ENCODE results near the gene KIR2DL4.
"Not testable (repeated sequence)": the region's sequence is repeated elsewhere in the genome, so short reads cannot be mapped to it uniquely, and the experiment has no call there.

The KIR2DL4 gene

GRCh38 chr19:54803410-54803809 lies at the start of gene KIR2DL4:
Gene KIR2DL4, plus strand, starts transcription at chr19:54803610. Its CDS starts 42 bp downstream, at chr19:54803652.
- no peaks in the 10 kb centered on the region for H3K79me2 ChIP-seq (ENCODE audit: insufficient read depth, low read length)
- no peaks in the 10 kb centered on the region for H4K20me1 ChIP-seq (ENCODE audit: insufficient read depth, low read length)
- H2AFZ ChIP-seq (ENCODE audit: low read length): no peak within 1 kb of the TSS
- no peak within 1 kb of the TSS for H3K4me2 ChIP-seq (ENCODE audit: low read length)
- no peaks in the 10 kb centered on the region for H3K36me3 ChIP-seq (ENCODE audit: insufficient read depth, low read length)
- H3K4me1 ChIP-seq (ENCODE audit: insufficient read depth, low read length, severe bottlenecking): no peaks in the 10 kb centered on the region
- no peaks in the 10 kb centered on the region for H3K9me2 ChIP-seq (ENCODE audit: low read depth, low read length)
- H3K9me3 ChIP-seq (ENCODE audit: low read length): no peaks in the 10 kb centered on the region
- H3K9ac ChIP-seq (ENCODE audit: low read length): no peak within 1 kb of the TSS
- no peaks in the 10 kb centered on the region; the same call in 1 of the 2 replicates for H3K27me3 ChIP-seq (ENCODE audit: insufficient read depth, low read length)
- TF ChIP-seq CTCF (IDR thresholded peaks at IDR 0.05; ENCODE audit: low read length): no peak
- TF ChIP-seq EZH2 (IDR thresholded peaks at IDR 0.05; ENCODE audit: borderline replicate concordance, low read length): no peak
- no peaks in the 10 kb centered on the region for H3F3A ChIP-seq (ENCODE audit: insufficient read depth, low read length)
- no peak within 1 kb of the TSS for H3K4me3 ChIP-seq (ENCODE audit: low read depth, low read length, poor library complexity, severe bottlenecking)
- H3K27ac ChIP-seq (ENCODE audit: low read depth, low read length, poor library complexity, severe bottlenecking): no peak within 1 kb of the TSS

GRCh38 chr19:54756204-54757110 lies 47.0 kb upstream of the KIR2DL4 start:
- not testable (repeated sequence) for H3F3A ChIP-seq (ENCODE audit: insufficient read depth, low read length); H3K36me3 ChIP-seq (ENCODE audit: insufficient read depth, low read length); H4K20me1 ChIP-seq (ENCODE audit: insufficient read depth, low read length); H3K27ac ChIP-seq (ENCODE audit: low read depth, low read length, poor library complexity, severe bottlenecking); H3K9me2 ChIP-seq (ENCODE audit: low read depth, low read length); H3K9me3 ChIP-seq (ENCODE audit: low read length); H3K4me3 ChIP-seq (ENCODE audit: low read depth, low read length, poor library complexity, severe bottlenecking); H3K4me1 ChIP-seq (ENCODE audit: insufficient read depth, low read length, severe bottlenecking); H3K27me3 ChIP-seq (ENCODE audit: insufficient read depth, low read length); H3K79me2 ChIP-seq (ENCODE audit: insufficient read depth, low read length); H3K9ac ChIP-seq (ENCODE audit: low read length); H2AFZ ChIP-seq (ENCODE audit: low read length); H3K4me2 ChIP-seq (ENCODE audit: low read length)

GRCh38 chr19:54758577-54758976 lies 44.8 kb upstream of the KIR2DL4 start:
- not testable (repeated sequence) for H3K4me2 ChIP-seq (ENCODE audit: low read length); H3K4me1 ChIP-seq (ENCODE audit: insufficient read depth, low read length, severe bottlenecking); H3K27ac ChIP-seq (ENCODE audit: low read depth, low read length, poor library complexity, severe bottlenecking); H3K79me2 ChIP-seq (ENCODE audit: insufficient read depth, low read length); H3K4me3 ChIP-seq (ENCODE audit: low read depth, low read length, poor library complexity, severe bottlenecking); H3K9ac ChIP-seq (ENCODE audit: low read length); H3F3A ChIP-seq (ENCODE audit: insufficient read depth, low read length); H2AFZ ChIP-seq (ENCODE audit: low read length); H3K9me2 ChIP-seq (ENCODE audit: low read depth, low read length); H3K36me3 ChIP-seq (ENCODE audit: insufficient read depth, low read length); H3K27me3 ChIP-seq (ENCODE audit: insufficient read depth, low read length); H4K20me1 ChIP-seq (ENCODE audit: insufficient read depth, low read length); H3K9me3 ChIP-seq (ENCODE audit: low read length)

GRCh38 chr19:54764219-54764618 lies 39.2 kb upstream of the KIR2DL4 start:
- not testable (repeated sequence) for H3K27me3 ChIP-seq (ENCODE audit: insufficient read depth, low read length)

GRCh38 chr19:54766464-54766863 lies 36.9 kb upstream of the KIR2DL4 start:
- H3K4me3 ChIP-seq (ENCODE audit: low read depth, low read length, poor library complexity, severe bottlenecking); H3K36me3 ChIP-seq (ENCODE audit: insufficient read depth, low read length); H3K79me2 ChIP-seq (ENCODE audit: insufficient read depth, low read length); H3K9me3 ChIP-seq (ENCODE audit: low read length); H3K9ac ChIP-seq (ENCODE audit: low read length); H3K9me2 ChIP-seq (ENCODE audit: low read depth, low read length); H3K4me1 ChIP-seq (ENCODE audit: insufficient read depth, low read length, severe bottlenecking); H3K27ac ChIP-seq (ENCODE audit: low read depth, low read length, poor library complexity, severe bottlenecking); H3F3A ChIP-seq (ENCODE audit: insufficient read depth, low read length); H3K27me3 ChIP-seq (ENCODE audit: insufficient read depth, low read length); H2AFZ ChIP-seq (ENCODE audit: low read length); H3K4me2 ChIP-seq (ENCODE audit: low read length); H4K20me1 ChIP-seq (ENCODE audit: insufficient read depth, low read length): not testable (repeated sequence)

More at GRCh38 chr19:54764219-54764618, 39.2 kb upstream of the KIR2DL4 start:
- not testable (repeated sequence) for H3K79me2 ChIP-seq (ENCODE audit: insufficient read depth, low read length); H3K4me2 ChIP-seq (ENCODE audit: low read length); H3K9ac ChIP-seq (ENCODE audit: low read length); H3K9me3 ChIP-seq (ENCODE audit: low read length); H2AFZ ChIP-seq (ENCODE audit: low read length); H3K9me2 ChIP-seq (ENCODE audit: low read depth, low read length); H3K36me3 ChIP-seq (ENCODE audit: insufficient read depth, low read length); H3K4me1 ChIP-seq (ENCODE audit: insufficient read depth, low read length, severe bottlenecking); H4K20me1 ChIP-seq (ENCODE audit: insufficient read depth, low read length); H3K4me3 ChIP-seq (ENCODE audit: low read depth, low read length, poor library complexity, severe bottlenecking); H3K27ac ChIP-seq (ENCODE audit: low read depth, low read length, poor library complexity, severe bottlenecking); H3F3A ChIP-seq (ENCODE audit: insufficient read depth, low read length)

GRCh38 chr19:54769646-54770045 lies 33.8 kb upstream of the KIR2DL4 start, which contains the start of gene KIR2DL1:
Gene KIR2DL1, plus strand, starts transcription at chr19:54769793. Its CDS starts 58 bp downstream, at chr19:54769851.
- not testable (repeated sequence) for H2AFZ ChIP-seq (ENCODE audit: low read length); H3K4me2 ChIP-seq (ENCODE audit: low read length); H3K9me2 ChIP-seq (ENCODE audit: low read depth, low read length); H3K9ac ChIP-seq (ENCODE audit: low read length); H3K9me3 ChIP-seq (ENCODE audit: low read length); H3K79me2 ChIP-seq (ENCODE audit: insufficient read depth, low read length); H3K4me1 ChIP-seq (ENCODE audit: insufficient read depth, low read length, severe bottlenecking); H3K4me3 ChIP-seq (ENCODE audit: low read depth, low read length, poor library complexity, severe bottlenecking); H3K27me3 ChIP-seq (ENCODE audit: insufficient read depth, low read length); H3K27ac ChIP-seq (ENCODE audit: low read depth, low read length, poor library complexity, severe bottlenecking); H4K20me1 ChIP-seq (ENCODE audit: insufficient read depth, low read length); H3F3A ChIP-seq (ENCODE audit: insufficient read depth, low read length); H3K36me3 ChIP-seq (ENCODE audit: insufficient read depth, low read length)
